HG02870 (cell line): ENCODE data around the gene HMX2.

Source experiments
- ATAC-seq: cut with Tn5 transposase; IDR thresholded peaks from one replicate; pipeline ENCODE4 v1.9.1; 2021; ENCODE audit warnings: mild to moderate bottlenecking, moderate library complexity; ENCODE audit not compliant: unreplicated experiment

HMX2 gene

GRCh38 chr10:123180101-123181090 is 32.5 kb downstream of the HMX2 start:
- ATAC-seq: no peak

- ATAC-seq: no peak
Measured at GRCh38 chr10:123183724-123184123, 35.8 kb downstream of the HMX2 start.

- ATAC-seq: no peak
Measured at GRCh38 chr10:123187781-123188180, 39.8 kb downstream of the HMX2 start.

DNA sequence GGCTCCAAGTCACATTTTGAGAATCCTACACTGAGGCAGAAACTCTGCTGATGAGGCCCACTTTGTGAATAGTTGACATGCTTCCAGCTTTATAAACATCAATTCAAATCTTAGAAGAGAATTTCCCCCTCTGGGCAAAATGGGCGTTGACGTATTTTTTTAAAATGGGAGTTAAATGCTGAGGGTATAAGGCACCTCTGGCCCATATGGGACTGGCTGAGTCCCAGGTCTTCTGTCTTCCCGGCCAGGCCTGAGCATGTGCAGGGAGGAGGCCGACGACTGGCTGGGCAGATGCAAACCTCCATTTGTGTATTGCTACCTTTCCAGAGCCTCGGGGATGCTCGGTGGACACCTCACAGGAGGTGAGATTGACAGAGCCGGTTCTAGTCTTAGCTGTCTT is 44.0 kb downstream of the HMX2 start:
- ATAC-seq: no peak

DNA sequence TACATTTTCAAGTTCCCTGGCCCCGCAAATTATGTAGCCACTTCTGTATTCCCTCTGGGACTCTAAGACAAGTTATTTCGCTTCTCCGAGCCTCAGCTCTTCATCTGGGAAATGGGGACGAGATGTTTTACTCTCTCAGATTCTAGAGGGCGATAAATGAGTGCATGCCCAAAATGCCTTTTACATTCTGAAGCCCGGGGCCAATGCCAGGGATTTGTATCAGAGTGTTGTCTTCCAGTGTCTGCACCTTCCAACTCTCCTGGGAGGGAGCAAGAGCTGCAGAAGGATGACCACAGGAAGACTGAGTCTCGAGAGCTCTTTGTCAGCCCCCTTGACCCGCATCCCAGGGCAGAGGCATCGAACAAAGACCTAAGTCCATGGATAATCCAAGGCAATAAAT is 46.1 kb downstream of the HMX2 start:
- ATAC-seq: no peak
